Effector CD8-positive, alpha-beta T cell (primary cell): ENCODE data around the gene BAD.
"Not testable (repeated sequence)": the region's sequence is repeated elsewhere in the genome, so short reads cannot be mapped to it uniquely, and the experiment has no call there.

Experiments used
- DNase-seq: peaks from one replicate; lab custom pipeline; 2025; lab: John Stamatoyannopoulos, UW
- total RNA-seq, 4 experiments: gene quantifications; one replicate each; lab custom pipeline; 2026; lab: John Stamatoyannopoulos, UW

Gene BAD
- 16.7 to 33.5 (median 21.7) reads per million in 4 experiments for total RNA-seq

DNA sequence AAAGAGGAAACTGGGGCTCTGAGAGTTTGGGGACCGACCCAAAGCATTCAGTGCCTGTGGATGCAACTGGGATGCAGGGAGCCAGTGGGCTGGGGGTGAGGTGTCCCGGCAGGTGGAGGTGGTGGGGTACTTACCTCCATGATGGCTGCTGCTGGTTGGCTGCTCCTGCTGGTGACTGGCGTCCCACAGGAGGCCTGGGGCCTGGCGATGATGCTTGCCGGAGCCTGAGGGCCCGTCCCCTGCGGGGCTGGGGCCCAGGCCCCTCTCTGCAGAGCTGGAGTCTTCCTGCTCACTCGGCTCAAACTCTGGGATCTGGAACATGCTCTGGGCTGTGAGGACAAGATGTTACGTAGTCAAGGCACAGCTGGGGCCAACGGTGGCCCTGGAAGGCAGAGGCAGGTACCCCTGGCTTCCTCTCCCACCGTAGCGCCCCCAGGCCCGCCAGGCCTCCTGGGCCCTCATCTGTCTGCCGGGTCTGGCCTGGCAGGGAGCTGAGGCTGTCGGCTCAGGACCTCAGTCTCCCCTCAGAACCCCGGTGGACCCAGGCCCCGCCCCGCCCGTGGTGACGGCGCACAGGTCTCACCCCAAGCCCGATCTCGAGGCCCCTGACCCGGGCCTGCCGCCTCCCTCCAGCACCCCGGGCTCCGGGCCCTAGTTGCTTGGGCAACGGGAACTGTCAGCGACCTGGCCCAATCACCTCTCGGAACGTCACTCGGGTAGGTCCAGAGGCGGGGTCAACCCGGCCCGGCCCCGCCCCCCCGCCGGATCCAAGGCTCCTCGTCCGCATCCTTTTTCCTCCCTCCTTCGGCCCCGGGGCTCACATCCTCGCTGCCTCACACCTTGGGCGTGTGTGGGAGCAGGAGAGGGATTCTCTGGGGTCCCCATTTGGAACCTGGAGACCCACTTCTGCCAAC, at the start of gene BAD:
TSS of gene BAD (minus strand) at position 618 of the 914 bp plus-strand sequence. CDS start at position 321, 297 bp downstream.
- peak; percentile 89 for DNase-seq

DNA sequence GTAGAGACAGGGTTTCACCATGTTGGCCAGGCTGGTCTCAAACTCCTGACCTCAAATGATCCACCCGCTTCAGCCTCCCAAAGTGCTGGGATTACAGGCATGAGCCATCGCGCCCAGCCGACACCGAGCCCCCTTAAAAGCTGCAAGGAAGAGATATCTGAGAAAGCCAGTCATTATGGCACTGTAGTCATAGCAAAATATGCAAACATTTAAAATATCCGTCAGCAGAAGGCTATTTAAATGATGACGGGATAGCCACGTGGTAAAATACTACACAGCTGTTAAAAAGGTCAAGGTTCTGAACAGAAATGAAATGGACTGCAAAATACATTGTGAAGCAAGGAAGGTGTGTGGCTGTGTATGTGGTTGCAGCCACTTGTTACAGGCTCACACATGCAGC, 49.1 kb upstream of the BAD start:
- no peak for DNase-seq

DNA sequence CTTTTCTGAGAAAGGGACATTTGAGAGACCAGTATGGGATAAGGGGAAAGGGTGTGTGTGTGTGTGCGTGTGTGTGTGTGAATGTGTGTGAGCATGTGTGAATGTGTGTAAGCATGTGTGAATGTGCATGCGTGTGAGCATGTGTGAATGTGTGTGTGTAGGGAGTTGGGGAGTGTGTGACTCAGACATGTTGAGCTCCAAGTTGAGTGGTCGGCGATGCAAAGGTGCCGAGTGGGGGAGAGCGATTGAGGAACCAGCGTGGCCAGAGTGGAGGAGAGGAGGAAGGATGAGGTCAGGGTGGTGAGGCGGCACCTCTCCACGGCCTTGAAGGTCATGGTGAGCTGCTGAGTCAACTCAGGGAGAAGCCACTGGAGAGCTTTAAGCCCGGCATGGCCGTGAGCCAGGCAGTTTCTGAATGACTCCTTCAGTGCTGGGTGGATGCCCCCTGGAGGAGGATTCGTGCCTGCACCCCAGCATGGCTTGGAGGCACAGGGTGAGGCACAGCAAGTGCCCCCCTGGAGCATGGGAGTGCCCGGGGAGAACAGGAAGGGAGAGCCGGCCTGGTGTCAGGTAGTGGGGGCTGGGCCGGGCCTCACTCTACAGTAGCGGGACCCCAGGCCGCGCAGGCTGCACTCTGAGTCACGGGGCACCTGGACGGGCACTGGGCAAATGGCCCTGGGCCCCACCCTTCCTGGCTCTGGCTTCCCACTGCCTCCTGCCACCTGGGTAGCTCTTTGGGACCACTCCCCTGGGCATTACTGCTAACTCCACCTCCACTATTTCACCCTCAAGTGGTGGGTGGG, 47.3 kb upstream of the BAD start:
- peak; percentile 38 for DNase-seq

DNA sequence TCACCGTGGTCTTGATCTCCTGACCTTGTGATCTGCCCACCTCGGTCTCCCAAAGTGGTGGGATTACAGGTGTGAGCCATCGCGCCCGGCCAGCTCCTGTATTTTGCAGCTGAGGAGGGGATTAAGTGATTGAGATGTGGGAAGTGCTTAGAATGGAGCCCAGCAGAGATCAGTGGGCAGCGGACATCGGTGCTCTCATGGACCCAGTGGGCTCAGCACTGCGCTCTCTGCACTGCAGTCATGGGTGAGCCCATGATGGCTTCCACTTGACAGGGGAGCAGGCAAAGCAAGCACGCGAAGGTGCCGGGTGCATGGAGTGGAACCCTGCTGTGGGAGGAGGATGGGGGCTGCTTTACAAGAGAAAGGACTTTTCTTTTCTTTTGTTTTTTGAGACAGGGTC, 46.4 kb upstream of the BAD start:
- no peak for DNase-seq

DNA sequence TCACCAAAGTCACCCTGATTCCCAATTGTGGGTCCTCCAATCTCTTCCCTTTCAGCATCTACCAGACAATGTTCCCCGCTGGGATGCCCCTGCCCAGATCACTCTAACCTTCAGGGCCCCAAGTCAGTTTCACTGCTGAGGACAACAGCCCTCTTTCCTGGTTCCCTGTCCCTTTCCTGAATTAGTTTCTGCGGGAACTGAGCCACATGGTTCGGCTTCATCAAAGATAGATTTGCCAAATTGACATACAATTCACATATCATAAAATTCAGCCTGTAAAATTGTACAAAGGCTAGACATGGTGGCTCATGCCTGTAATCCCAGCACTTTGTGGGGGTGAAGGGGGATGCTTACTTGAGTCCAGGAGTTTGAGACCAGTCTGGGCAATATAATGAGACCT, 43.5 kb upstream of the BAD start:
- no peak for DNase-seq

DNA sequence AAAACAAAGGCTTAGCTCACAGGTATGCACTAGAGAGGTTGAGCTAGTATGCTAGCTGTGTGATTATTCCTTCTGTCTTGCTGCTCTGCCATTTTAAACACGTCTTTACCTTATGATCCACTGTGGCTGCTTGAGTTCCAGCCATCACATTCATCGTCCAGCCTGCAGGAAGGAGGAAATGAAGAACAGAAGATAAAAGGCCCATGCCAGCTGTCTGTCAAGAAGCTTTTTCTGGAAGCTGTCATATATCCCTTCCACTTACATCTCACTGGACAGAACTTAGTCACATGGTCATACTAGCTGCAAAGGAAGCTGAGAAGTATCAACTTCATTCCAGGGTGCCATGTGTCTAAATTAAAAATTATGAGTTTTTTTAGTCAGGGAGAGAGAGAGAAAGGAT, 42.9 kb upstream of the BAD start:
- no peak for DNase-seq

DNA sequence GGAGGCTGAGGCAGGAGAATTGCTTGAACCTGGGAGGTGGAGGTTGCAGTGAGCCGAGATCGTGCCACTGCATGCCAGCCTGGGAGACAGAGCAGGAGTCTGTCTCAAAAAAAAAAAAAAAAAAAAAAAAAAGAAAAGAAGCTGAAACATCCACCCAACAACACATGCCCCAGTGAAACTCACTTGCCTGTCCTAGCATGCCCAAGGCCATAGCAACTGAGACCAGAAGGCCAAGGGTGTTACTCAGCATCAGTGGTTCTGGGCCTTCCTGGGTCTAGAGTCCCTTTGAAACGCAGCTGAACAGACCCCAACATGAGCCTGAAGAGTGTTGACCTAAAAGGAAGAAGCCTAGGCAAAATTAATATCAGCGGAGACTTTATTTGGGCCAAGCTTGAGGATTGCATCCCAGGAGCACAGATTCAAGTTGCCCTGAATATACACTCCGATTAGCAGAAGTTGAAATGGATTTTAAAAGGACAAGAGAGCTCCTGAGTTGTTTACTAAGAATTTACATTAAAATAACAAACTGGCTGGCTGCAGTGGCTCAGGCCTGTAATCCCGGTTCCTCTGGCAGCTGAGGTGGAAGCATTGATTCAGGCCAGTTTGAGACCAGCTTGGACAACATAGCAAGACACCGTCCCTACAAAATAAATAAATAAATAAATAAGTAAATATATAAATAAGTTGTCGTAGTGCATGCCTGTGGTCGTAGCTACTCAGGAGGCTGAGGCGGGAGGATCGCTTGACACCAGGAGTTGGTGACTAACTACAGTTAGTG, 40.4 kb upstream of the BAD start:
- DNase-seq: no peak

DNA sequence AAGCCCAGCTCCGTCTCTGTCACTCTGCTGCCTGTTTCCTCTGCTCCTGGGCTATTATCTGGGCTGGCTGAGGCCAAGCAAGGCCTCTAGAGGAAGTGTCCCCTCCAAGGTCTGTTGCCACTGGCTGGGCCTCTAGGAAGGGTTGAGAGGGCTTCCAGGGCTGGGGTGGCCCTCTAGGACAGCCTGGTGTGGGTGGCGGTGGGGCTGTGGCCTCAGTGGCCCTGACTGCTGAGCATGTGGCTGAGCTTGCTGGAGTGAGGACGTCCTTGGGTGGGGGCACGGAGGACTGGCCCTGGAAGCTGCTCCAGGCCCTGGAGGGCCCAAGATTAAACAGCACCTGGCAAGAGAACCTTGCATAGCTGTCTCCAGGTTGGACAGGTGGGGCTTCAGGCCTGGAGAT, 39.5 kb upstream of the BAD start:
- not testable (repeated sequence) for DNase-seq

DNA sequence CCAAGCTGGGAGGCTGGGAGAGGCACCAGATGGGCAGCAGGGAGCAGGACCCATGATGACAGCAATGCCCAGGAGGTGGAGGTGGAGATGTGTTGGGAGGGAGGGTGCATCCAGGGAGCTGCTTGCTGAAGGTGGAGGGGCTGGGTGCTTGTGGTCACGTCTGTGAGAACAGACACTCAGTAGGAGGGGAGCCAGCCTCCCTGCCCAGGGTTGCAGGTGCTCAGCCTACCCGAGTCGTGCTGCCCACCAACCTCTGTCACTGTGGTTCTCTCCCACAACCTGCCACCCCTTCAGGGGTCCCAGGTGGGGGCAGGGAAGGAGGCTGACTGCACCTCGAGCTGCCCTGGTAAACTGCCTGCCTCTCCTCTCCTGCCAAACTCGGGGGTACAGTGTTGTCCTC, 38.9 kb upstream of the BAD start:
- no peak for DNase-seq

DNA sequence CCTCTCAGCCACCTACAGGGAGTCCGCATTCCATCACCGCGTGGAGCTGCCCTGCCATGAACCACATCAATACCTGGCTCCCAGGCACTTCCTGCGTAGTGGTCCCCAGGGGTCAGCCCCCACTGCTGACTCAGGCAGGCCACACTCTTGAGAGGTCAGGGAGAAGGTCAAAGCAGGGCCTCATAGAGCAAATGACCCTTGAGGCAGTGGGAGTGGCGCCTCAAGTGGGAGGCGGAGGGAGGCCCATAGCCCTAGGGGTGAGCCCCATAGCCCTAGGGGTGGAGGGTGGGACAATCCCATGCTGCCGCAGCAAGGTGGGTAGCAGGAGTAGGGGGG, 38.4 kb upstream of the BAD start:
- no peak for DNase-seq

DNA sequence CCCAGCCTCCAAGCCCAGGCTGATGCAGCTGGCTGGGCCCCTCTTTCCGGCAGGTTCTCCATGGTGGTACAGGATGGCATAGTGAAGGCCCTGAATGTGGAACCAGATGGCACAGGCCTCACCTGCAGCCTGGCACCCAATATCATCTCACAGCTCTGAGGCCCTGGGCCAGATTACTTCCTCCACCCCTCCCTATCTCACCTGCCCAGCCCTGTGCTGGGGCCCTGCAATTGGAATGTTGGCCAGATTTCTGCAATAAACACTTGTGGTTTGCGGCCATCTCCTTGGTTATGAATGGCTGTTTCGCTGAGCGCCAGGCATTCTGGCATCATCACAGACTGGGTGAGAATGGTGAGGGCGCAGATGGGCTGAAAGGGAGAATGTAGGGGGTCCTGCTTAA, 37.1 kb upstream of the BAD start:
- DNase-seq: no peak

DNA sequence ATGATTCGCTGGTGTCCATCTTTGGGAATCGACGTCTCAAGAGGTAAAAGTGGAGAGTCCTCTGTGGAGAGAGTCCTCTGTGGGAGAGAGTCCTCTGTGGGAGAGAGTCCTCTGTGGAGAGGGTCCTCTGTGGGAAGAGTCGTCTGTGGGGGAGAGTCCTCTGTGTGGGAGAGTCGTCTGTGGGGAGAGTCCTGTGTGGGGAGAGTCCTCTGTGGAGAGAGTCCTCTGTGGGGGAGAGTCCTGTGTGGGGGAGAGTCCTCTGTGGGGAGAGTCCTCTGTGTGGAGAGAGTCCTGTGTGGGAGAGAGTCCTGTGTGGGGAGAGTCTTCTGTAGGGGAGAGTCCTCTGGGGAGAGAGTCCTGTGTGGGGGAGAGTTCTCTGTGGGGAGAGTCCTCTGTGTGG, 36.6 kb upstream of the BAD start:
- no peak for DNase-seq

DNA sequence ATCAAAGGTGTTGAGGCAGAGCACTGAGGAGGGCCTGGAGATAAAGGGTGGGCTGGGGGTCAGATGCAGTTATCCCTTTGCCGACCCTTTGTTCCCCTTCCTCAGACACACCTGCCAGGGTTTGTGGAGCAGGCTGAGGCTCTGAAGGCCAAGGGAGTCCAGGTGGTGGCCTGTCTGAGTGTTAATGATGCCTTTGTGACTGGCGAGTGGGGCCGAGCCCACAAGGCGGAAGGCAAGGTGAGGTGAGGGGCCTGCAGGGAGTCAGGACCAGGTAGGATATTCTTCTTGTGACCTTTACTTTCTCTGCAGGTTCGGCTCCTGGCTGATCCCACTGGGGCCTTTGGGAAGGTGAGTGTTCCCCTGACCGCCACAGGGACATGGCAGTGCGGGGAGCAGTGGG, 36.1 kb upstream of the BAD start:
- DNase-seq: no peak

DNA sequence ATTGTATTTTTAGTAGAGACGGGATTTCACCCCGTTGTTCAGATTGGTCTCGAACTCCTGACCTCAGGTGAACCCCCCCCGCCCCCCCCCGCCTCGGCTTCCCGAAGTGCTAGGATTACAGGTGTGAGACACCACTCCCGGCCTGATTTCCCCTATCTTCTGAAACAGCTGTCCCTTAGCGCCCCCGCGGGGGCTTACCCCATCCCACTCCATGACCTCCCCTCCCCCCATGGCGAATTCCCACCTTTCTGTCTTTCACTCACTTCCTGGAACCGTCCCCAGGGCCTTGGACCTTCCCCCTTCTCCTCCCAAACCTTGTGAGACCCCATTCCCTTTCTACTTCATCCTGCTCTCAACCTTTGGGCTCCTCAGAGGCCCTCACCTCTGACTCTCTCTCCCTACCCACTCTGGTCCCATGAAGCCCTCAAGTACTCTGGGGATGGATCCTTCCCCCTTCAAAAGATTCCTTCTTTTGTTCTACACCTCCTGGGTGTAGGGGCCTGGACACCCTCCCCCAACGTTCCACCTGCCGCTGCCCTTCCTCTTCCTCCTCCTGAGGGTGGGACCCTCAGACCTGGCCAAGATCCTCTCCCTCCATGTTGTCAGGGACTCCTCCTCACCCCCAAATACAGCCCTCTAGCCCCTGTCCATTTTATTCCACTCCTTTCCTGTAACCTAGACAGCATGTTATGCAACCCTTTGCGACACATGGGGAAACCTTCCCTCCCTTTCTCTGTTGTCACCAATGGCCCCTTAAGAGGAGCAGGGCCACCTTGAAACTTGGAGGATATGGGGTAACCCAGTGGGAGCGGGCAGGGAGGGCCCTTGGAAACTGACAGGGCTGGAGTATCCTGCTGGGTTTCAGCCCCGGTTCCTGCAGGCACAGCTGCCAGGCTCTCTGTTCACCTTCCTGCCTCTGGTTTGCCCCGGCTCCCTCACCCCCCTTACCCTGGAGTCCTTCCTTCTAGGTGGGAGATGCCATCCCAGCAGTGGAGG, 34.6 kb upstream of the BAD start:
- DNase-seq: no peak

DNA sequence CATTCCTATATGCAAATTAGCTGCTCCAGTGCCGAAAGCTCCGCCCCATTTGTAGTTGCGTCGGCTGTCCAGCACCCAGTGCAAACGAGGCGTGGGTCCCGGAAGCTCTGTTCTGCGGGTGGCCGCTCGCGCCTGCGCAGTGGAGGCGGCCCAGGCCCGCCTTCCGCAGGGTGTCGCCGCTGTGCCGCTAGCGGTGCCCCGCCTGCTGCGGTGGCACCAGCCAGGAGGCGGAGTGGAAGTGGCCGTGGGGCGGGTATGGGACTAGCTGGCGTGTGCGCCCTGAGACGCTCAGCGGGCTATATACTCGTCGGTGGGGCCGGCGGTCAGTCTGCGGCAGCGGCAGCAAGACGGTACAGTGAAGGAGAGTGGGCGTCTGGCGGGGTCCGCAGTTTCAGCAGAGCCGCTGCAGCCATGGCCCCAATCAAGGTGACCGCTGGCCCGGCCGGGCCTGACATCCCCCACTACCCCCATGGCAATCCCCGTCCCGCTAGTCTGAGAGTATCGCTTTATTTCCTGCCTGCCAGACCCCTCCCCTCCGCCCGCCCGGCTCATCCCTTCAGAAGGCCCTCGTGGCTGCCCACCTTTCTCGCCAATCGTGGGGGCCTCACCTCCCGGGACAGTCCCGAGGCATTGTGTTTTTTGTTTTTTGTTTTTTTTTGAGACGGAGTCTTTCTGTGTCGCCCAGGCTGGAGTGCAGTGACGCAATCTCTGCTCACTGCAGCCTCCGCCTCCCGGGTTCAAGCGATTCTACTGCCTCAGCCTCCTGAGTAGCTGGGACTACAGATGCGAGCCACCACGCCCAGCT, 33.7 kb upstream of the BAD start, which contains the start of gene PRDX5:
TSS of gene PRDX5 (plus strand) at position 161 of the 805 bp plus-strand sequence. CDS start at position 256, 95 bp downstream.
- DNase-seq: peak; percentile 88

DNA sequence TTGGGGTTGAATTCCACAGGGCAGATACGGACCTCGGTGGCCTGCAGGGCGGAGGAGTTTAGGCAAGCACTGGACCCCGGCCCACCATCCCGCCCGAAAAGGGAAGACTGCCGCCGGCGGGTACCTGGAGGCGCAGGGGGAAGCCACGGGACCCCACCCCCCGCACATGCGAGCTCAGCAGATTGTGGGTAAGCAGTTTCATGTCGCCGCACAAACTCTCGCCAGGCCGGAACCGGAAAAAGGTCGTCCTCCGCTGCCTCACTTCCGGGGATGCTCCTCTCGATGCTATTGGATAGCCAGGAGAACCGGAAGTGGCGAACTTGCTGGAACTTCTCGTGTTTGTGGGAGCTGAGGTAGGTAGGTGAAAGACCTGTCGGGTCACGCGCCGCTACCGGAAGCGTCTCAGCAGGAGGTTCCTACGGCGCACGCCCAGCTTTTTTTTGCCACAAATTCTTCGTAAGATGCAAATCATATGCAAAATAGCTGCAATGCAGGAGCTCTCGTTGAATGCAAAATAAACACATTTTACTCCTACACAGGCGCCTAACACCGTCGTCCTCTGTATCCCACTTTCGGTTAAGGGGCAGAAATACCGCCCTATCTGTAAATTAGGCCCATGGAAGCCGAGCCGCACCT, 33.0 kb upstream of the BAD start, which contains the start of gene TRMT112:
TSS of gene TRMT112 (minus strand) at position 235 of the 636 bp plus-strand sequence. CDS start at position 202, 33 bp downstream.
- peak; percentile 92 for DNase-seq

DNA sequence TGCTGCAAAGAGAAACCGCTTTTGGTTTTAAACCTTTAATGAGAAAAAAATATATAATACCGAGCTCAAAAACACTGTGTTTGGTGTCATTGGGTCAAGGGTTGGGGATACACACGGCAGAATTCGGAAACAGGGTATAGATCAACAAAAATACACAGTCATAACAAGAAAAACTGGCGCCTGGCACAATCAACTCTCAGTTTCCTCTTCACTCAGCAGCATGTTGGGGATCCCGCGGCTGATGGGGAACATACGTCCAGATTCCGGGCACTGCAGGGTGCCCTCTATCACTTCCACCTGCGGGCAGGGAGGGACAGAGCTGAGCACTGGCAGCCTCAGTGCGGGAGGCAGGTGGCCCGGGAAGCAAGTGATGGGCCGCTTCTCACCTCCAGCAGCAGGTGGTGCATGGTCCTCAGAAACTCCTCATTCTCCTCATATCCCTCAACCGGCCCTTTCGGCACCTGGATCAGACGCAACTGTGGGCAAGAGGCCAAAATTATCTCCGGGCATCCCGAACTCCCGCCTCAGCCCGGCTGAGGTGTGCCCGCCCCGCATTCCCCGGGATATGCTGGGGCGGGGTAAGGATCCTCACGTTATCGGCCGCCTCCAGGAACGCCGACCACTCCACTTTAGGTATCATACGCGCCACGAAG, 32.3 kb upstream of the BAD start:
- DNase-seq: no peak

DNA sequence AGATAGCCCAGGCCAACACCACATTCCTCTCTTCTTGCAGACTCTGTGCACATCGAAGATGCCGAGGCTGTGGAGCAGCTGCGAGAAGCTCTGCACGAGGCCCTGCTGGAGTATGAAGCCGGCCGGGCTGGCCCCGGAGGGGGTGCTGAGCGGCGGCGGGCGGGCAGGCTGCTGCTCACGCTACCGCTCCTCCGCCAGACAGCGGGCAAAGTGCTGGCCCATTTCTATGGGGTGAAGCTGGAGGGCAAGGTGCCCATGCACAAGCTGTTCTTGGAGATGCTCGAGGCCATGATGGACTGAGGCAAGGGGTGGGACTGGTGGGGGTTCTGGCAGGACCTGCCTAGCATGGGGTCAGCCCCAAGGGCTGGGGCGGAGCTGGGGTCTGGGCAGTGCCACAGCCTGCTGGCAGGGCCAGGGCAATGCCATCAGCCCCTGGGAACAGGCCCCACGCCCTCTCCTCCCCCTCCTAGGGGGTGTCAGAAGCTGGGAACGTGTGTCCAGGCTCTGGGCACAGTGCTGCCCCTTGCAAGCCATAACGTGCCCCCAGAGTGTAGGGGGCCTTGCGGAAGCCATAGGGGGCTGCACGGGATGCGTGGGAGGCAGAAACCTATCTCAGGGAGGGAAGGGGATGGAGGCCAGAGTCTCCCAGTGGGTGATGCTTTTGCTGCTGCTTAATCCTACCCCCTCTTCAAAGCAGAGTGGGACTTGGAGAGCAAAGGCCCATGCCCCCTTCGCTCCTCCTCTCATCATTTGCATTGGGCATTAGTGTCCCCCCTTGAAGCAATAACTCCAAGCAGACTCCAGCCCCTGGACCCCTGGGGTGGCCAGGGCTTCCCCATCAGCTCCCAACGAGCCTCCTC, 31.4 kb upstream of the BAD start:
- not testable (repeated sequence) for DNase-seq
